Measurements from ENCODE around the gene KLF16. TPM values are rescaled to one million over a fixed set of nuclear protein-coding genes. Genes with fewer than 3 reads are reported as not detected.

Gene KLF16
- polyA plus RNA-seq, 3 donors, result 0.51 to 23.3 (median 0.67) TPM

GRCh38 chr19:1849132-1849474 lies 14.3 kb downstream of the KLF16 start:
- Mint-ChIP-seq H3K27ac (peak overlapping the region in 6 of 7 donors; percentile 53 to 89 (median 82)), H3K9me3 (no peaks in the 10 kb centered on the region), H3K27me3 (ENCODE audit: low read depth in 3 of 3) (peaks cover 4 to 9% (median 7%) of the 10 kb centered on the region in 3 donors), H3K36me3 (peaks cover 4 to 34% of the 10 kb centered on the region in 2 donors), H3K4me1 (peaks cover 48% of the 10 kb centered on the region), H3K4me3 (no peak overlapping the region)
- H3K9ac ChIP-seq (ENCODE audit: insufficient read depth, low read length, poor library complexity, severe bottlenecking), result no peak overlapping the region
- peaks cover 73% of the 10 kb centered on the region for H3K79me2 ChIP-seq (ENCODE audit: insufficient read depth, low read length)
- H4K20me1 ChIP-seq (ENCODE audit: insufficient read depth, low read length), result peaks cover 84% of the 10 kb centered on the region
- intact Hi-C loops (cut with micrococcal nuclease), result no loop called here
- no peak overlapping the region for H3K4me3 ChIP-seq (replicated peaks in 1 of 3; ENCODE audit: low read depth in 2 of 3, low read length in 3 of 3)
- 58% methylated on average over 4 of the region's 5 CpGs for WGBS (ENCODE audit: insufficient coverage)
- H3K27ac ChIP-seq (ENCODE audit: low read depth in 1 of 2, low read length in 2 of 2), result no peak overlapping the region
- H2AFZ ChIP-seq (ENCODE audit: insufficient read depth, low read depth, low read length, poor library complexity, severe bottlenecking), result no peak overlapping the region
- no peak for DNase-seq
- H3K9me3 ChIP-seq (replicated peaks in 1 of 2; ENCODE audit: control insufficient read depth in 1 of 2, insufficient read depth in 1 of 2, low read length in 2 of 2), result no peaks in the 10 kb centered on the region
- no peaks in the 10 kb centered on the region for H3K27me3 ChIP-seq (ENCODE audit: control insufficient read depth in 2 of 2, insufficient read depth in 2 of 2, low read length in 2 of 2)
- TF ChIP-seq CTCF (IDR thresholded peaks at IDR 0.05), result no peak
- peaks cover 8 to 20% of the 10 kb centered on the region in 2 donors for H3K36me3 ChIP-seq (replicated peaks in 1 of 2; ENCODE audit: control insufficient read depth in 1 of 2, insufficient read depth in 2 of 2, low read length in 2 of 2)
- H3K4me2 ChIP-seq (replicated peaks; ENCODE audit: extremely low read depth, low read length, poor library complexity, severe bottlenecking), result no peak overlapping the region
- H3K4me1 ChIP-seq (ENCODE audit: control insufficient read depth in 1 of 2, insufficient read depth in 2 of 2, low read length in 2 of 2), result peaks cover 40 to 59% of the 10 kb centered on the region in 2 donors

- WGBS (ENCODE audit: insufficient coverage), result under 1% methylated on average over 56 of the region's 60 CpGs
- Histone ChIP-seq H2AFZ (ENCODE audit: insufficient read depth, low read depth, low read length, poor library complexity, severe bottlenecking) (peak within 1 kb of the TSS; percentile 78), H3K27me3 (ENCODE audit: control insufficient read depth in 2 of 2, insufficient read depth in 2 of 2, low read length in 2 of 2) (no peaks in the 10 kb centered on the region), H3K9me3 (replicated peaks in 1 of 2; ENCODE audit: control insufficient read depth in 1 of 2, insufficient read depth in 1 of 2, low read length in 2 of 2) (no peaks in the 10 kb centered on the region), H3K79me2 (ENCODE audit: insufficient read depth, low read length) (peaks cover 73% of the 10 kb centered on the region), H3K36me3 (replicated peaks in 1 of 2; ENCODE audit: control insufficient read depth in 1 of 2, insufficient read depth in 2 of 2, low read length in 2 of 2) (peaks cover 7 to 26% of the 10 kb centered on the region in 2 donors), H3K4me1 (ENCODE audit: control insufficient read depth in 1 of 2, insufficient read depth in 2 of 2, low read length in 2 of 2) (peaks cover 34 to 53% of the 10 kb centered on the region in 2 donors), H3K9ac (ENCODE audit: insufficient read depth, low read length, poor library complexity, severe bottlenecking) (peak within 1 kb of the TSS; percentile 98), H3K27ac (ENCODE audit: low read depth in 1 of 2, low read length in 2 of 2) (peak within 1 kb of the TSS; percentile 69 to 95), H4K20me1 (ENCODE audit: insufficient read depth, low read length) (peaks cover 84% of the 10 kb centered on the region), H3K4me2 (replicated peaks; ENCODE audit: extremely low read depth, low read length, poor library complexity, severe bottlenecking) (peak within 1 kb of the TSS; percentile 97), H3K4me3 (replicated peaks in 1 of 3; ENCODE audit: low read depth in 2 of 3, low read length in 3 of 3) (peak within 1 kb of the TSS; percentile 85 to 96 (median 89))
- Mint-ChIP-seq H3K27ac (peak within 1 kb of the TSS; percentile 91 to 96 (median 92)), H3K36me3 (peaks cover 5 to 39% of the 10 kb centered on the region in 2 donors), H3K4me1 (peaks cover 46% of the 10 kb centered on the region), H3K9me3 (no peaks in the 10 kb centered on the region), H3K4me3 (peak within 1 kb of the TSS; percentile 85 to 91), H3K27me3 (ENCODE audit: low read depth in 3 of 3) (peaks cover 4 to 9% (median 7%) of the 10 kb centered on the region in 3 donors)
- DNase-seq, result peak; percentile 91 to 94 (median 92)
- intact Hi-C loops (cut with micrococcal nuclease), result no loop called here
- peak; percentile 99 for TF ChIP-seq CTCF (IDR thresholded peaks at IDR 0.05)
Observed at GRCh38 chr19:1848399-1849131, 14.8 kb downstream of the KLF16 start, which contains the start of gene REXO1. Gene REXO1, minus strand, starts transcription at chr19:1848483. Its CDS starts 125 bp downstream, at chr19:1848358.
